NCI-H526 treated with DMSO at 0.1 percent for 48 hours (cell line): ENCODE results near the gene CLNK.

Experiments
- DNase-seq: peaks from one replicate; lab custom pipeline; 2025; lab: John Stamatoyannopoulos, UW

The CLNK gene

DNA sequence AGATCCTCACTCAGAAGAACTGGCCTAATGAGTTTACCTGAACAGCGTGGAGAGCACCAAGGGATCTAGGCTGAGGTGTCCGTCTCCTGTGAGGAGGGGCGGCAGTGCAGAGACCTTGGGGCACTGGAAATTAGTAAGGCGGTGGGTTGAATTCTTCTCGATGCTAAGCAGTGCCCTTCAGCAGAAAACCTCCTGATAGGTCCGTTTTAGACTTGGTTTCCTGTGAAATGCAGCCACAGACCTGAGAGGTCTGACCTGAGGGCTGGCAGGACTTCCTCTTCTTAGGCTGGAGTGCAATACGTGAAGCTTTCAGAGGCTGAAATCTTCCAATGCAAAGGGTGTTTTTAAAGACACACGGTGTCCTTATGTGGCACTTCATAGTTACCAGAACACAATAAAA lies at the start of gene CLNK:
Gene CLNK (minus strand): TSS at position 138 of the 400 bp plus-strand sequence. CDS start 16,899 bp downstream, outside the sequence.
- DNase-seq = no peak

DNA sequence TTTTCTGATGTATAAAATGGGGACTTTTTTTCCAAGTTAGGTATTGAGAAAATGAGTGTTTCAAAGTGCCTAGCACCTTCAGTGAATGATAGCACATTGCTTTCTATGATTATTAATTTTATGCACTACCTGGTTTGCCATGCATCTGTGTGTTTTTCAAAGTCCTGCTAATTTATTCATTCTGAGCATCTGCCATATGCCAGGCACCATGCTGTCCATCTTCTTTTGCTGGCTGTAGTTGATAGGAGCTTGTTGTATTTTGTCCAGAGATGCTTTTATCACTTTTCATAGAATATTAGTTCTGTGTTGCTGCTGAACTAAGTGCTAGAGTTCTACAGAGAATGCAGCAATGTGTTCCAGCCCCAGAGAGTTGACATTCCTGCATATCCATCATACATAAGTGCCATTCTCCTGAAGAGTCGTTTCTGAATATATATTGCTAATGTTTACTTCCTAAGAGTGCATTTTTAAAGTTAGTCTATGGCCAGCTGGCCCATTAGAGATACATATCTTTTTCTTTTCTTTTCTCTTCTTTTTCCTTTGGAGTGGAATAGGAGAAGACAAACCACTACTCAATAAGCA lies 49.0 kb upstream of the CLNK start:
- DNase-seq = no peak

DNA sequence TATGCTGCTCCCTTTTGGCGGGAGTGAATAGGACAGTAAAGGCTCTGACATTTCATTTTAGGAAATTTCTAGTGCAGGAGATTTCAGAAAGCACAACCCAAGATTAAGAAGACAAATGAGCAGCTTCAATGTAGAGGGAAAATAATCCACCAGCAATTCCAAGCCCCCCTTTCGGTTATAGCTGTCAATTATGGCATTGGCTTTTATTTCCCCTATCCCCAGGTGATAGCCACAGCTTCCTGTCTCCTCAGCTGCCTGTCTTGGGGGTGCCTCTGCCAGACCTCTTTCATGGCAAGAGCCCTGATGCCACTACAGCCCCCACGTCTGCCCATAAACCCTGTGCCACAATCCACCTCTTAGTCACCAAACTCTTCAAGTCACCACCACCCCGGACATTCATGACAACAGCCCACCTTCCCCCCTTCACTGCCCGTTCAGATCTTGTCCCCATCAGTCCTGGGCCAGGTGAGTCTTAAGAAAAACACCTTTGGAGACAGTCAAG lies 48.4 kb upstream of the CLNK start:
- no peak for DNase-seq

DNA sequence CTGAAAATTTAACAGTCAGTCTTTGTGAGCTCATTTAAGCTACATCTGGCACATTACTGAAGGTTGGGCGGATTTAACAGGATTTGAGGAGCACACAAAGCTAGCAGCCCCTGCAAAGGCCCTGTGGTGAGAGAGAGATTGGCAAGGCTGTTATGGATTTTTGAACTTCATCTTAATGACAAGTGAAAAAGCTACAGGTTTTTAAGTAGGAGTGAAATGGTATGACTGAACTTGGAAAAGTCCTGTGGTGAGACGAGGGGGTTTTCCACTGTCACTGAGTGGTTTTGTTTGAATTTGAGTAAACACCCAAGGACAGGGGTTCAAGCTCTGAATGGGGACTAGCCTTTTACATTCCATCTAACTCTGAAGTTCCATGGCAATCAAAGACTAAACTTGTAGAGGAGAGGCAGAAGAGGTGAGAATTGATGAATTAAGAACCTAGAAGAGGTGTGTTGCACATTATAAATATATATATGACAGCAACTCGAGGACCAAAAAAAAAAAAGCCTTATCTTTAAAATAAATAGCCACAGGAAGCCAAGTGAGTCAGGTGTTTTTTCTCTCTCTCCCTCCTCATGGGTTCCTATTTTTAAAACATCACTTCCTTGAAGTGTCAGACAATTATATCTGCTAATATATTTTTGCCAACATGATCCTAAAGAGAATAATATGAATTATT lies 47.8 kb upstream of the CLNK start:
- no peak for DNase-seq

- peak; percentile 57 for DNase-seq
Measured at GRCh38 chr4:10731690-10732089, 47.1 kb upstream of the CLNK start.

- DNase-seq = no peak
Measured at GRCh38 chr4:10731162-10731561, 46.6 kb upstream of the CLNK start.

DNA sequence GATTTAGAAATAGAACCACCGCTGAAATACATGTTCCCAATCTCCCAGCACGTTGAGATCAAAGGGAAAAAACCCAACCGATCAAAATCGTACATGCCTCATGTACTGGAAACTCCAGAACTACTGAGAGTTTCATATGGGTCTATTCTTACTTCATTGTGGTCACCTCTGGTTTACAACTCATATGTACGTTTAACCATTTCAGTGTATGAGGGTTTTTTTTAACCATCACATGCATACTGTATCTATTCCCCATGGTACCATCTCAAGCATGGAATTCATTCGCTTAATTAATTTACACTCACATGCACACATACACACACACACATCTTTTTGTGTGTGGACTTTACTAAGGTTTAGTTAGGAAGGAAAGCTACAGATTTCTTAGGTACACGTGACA lies 46.0 kb upstream of the CLNK start:
- no peak for DNase-seq

- DNase-seq = no peak
Measured at GRCh38 chr4:10730019-10730418, 45.5 kb upstream of the CLNK start.

- no peak for DNase-seq
Measured at GRCh38 chr4:10729366-10729765, 44.8 kb upstream of the CLNK start.

DNA sequence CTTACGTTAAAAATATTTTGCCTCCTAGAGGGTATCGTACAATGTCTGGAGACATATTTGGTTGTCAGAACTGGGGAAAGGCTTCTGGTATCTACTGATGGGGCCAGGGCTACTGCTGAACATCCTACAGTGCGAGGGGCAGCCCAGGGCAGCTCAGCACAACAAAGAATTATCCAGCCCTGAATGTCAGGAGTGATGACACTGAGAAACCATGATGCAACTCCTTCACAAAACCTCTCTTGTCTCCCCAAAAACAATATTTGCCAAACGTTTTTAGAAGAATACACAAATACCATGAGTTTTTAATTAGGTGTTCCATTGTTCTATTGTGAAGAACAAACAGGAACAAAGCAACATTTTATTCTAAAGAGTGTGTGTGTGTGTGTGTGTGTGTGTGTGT lies 43.4 kb upstream of the CLNK start:
- DNase-seq = no peak

GRCh38 chr4:10727140-10727880 lies 42.7 kb upstream of the CLNK start:
- DNase-seq = no peak

DNA sequence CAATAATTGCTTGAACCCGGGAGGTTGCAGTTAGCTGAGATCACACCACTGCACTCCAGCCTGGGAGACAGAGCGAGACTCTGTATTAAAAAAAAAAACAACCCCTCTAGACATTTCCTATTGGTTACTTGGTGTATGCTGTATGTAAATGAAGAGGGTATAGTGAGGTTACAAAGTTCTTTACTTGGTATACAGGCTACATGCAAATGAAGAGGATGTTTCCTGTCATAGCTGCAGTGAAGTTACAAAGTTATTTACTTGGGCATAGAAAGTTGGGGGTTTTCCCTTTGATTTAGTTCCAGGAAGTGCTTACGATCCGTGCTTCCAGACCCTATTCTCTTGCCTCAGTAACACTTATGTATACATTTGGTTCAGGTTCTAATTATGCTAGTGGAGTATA lies 38.4 kb upstream of the CLNK start:
- DNase-seq = peak; percentile 11

DNA sequence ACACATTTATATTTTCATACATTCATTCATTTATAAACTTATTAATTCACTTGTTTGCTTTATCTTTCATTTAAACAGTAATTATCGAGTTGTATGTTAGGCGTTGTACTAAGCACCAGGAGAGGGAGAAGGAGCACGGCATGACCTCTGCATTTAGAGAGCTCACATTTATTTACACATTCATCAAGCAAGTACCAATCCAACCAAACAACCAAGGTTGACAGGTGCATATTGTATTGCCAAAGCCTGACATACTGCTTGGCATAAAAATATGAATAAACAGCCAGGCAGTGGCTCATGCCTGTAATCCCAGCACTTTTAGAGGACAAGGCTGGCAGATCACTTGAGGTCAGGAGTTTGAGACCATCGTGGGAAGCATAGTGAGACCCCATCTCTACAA lies 37.0 kb upstream of the CLNK start:
- DNase-seq = no peak

GRCh38 chr4:10716163-10716562 lies 31.6 kb upstream of the CLNK start:
- DNase-seq = no peak

GRCh38 chr4:10715696-10716095 lies 31.1 kb upstream of the CLNK start:
- no peak for DNase-seq

DNA sequence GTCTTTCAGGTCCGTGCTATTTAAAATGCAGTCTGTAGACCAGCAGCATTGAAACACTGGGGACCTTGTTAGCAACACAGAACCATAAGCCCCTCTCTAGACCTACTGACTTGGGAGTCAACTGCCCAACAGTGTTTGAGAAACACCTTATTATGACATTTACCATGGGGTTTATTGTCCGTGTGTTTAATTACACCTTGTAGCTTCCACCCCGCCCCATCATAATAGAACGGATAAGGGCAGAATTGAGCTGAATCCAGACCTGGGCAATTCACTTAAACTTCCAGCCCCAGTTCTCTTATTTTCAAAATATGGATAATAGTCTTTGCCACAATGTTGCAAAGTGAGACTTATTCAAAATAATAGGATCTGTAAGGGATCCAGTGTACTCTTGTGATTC lies 30.6 kb upstream of the CLNK start:
- DNase-seq = no peak

- no peak for DNase-seq
Measured at GRCh38 chr4:10713591-10713990, 29.0 kb upstream of the CLNK start.

DNA sequence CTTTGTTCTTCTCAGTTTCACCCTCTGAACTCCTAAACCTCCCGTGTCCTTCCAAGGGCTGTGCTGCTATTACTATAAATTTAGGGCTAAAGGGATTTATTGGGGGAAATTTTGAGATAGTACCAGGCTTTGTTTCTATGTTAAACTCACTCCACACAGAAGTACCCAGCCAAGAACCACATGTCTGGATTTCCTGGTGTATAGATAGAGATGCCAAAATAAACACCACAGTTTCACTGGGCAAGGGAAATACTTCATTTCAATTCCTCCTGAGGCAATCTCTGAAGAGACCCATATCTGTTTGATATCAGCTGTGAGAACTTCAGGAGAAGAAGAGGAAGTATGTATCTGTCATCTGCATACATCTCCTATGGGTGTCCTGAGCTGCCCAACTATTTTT lies 21.7 kb upstream of the CLNK start:
- DNase-seq = no peak

DNA sequence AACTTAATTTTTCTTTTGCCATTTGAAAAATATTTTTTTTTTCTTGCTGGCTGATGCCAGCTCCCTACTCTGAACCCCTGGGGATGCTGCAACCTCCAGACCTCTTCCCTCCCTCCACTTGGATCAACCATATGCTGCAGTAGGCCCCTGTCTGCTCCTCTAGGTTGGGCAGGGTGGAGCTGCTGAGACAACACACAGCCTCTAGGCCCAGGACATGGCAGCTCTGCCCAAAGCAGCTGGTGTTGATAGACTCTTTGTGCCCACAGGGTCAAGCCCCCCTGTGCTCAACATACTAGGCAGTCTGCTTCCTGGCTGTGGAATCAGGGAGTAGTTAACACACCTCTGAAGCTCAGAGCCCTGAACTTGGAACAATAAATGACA lies 19.9 kb upstream of the CLNK start:
- no peak for DNase-seq

GRCh38 chr4:10703766-10704429 lies 19.3 kb upstream of the CLNK start:
- no peak for DNase-seq

GRCh38 chr4:10703156-10703555 lies 18.6 kb upstream of the CLNK start:
- no peak for DNase-seq

DNA sequence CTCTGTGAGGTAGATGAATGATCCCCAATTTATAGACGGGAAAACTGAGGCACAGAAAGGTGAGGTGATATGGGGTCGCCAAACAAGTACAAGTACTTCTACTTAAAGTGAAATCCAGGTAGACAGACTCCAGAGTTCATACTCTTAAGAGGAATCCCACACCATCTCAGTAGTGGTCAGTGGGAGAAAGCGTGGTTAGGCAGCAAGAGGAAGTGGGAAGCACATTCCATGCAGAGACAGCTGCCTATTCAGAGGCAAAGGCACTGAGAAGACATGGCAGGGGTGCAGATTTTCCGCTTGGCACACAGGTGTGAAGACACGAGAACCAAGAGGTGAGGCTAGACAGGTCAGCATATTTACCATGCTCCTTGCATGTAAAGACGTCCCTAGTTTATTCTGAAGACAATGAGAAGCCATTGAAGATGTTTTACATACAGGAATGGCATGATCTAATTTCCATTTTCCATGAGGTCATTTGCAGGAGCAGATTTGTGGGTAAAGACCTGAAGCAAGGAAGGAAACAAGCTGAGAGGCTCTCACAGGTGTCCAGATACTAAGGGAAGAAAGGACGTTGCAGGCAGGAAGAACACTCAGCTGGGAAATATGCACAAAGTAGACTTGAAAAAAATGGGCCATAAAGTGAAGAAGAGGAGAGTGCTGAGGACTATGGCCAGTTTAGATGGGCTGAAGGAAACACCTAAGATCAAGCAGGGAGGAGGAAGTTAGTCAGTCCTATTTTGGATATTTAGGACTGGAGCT lies 17.3 kb upstream of the CLNK start:
- DNase-seq = no peak
